Suprapubic skin (tissue), 3 donors: Measurements from ENCODE around the gene PMP22.

Experiments
- EP300 ChIP-seq: sonication (generic); formaldehyde crosslinking; IDR thresholded peaks from one replicate; pipeline ENCODE4 v1.6.1; 2017; ENCODE audit warnings: antibody characterized with exemption
- POLR2A ChIP-seq, 2 donors: fragments of 450-650 bp; IDR thresholded peaks; one replicate each; pipeline ENCODE4 v1.6.1; 2017; ENCODE audit warnings: antibody characterized with exemption in 2 of 2, mild to moderate bottlenecking in 2 of 2, moderate library complexity in 2 of 2
- TF ChIP-seq, protein P1 (sequence below), 2 donors: fragments of 200-600 bp in 1 of 2; fragments of 450-650 bp in 1 of 2; sonication (generic) in 1 of 2; IDR thresholded peaks; one replicate each; pipeline ENCODE4 v1.5.1; 2016 to 2019; ENCODE audit warnings: antibody characterized with exemption in 2 of 2, mild to moderate bottlenecking in 1 of 2, moderate library complexity in 1 of 2

DNA sequence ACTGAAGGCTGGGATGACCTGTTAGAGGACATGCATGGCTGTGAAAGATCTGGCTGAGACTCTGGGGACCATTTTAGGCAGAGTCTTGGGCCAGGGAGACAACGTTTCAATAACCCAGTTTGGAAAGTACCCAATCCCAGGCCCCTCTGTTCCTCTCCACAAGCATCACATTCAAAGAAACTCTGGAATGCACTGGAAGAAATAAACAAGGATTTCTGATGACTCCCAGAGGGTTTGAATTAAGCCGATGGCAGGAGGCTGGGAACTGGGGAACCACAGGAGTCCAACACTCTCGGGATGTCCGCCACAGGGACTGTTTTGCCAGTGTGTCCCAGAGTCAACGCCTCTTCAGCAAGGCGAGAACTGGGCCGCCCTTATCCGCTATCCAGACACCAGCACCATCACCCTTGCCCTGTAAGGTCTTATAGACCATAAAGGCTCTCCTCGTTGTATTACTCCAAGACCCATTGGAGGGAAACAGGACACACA, 3.3 kb downstream of the PMP22 start:
- TF ChIP-seq POLR2A (IDR thresholded peaks at IDR 0.05) (no peak), EP300 (no peak)
- TF ChIP-seq, protein P1, sequence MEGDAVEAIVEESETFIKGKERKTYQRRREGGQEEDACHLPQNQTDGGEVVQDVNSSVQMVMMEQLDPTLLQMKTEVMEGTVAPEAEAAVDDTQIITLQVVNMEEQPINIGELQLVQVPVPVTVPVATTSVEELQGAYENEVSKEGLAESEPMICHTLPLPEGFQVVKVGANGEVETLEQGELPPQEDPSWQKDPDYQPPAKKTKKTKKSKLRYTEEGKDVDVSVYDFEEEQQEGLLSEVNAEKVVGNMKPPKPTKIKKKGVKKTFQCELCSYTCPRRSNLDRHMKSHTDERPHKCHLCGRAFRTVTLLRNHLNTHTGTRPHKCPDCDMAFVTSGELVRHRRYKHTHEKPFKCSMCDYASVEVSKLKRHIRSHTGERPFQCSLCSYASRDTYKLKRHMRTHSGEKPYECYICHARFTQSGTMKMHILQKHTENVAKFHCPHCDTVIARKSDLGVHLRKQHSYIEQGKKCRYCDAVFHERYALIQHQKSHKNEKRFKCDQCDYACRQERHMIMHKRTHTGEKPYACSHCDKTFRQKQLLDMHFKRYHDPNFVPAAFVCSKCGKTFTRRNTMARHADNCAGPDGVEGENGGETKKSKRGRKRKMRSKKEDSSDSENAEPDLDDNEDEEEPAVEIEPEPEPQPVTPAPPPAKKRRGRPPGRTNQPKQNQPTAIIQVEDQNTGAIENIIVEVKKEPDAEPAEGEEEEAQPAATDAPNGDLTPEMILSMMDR (IDR thresholded peaks at IDR 0.05), result no peak
